PFSK-1 (cell line): ENCODE measurements around the gene ZNF609.

ENCODE experiments used
- FOXP2 ChIP-seq: optimal IDR thresholded peaks from 2 replicates; pipeline ENCODE3; 2011; ENCODE audit warnings: borderline replicate concordance, control low read depth, inconsistent platforms; ENCODE audit not compliant: insufficient read depth; ENCODE audit errors: extremely low read length, extremely low read depth
- POLR2AphosphoS5 ChIP-seq: IDR thresholded peaks from 2 replicates; pipeline ENCODE4 v1.6.1; 2012; ENCODE audit warnings: low read depth, mild to moderate bottlenecking, control low read depth, low read length, moderate library complexity
- REST ChIP-seq, 2 experiments: IDR thresholded peaks; 2 replicates each; pipeline versions ENCODE4 v1.6.1 to v1.8.0; 2011 to 2012; ENCODE audit warnings: low read depth in 2 of 2, low read length in 2 of 2, control low read depth in 1 of 2, inconsistent platforms in 1 of 2, mild to moderate bottlenecking in 1 of 2, moderate library complexity in 1 of 2; ENCODE audit not compliant: insufficient read depth in 1 of 2
- SIN3A ChIP-seq: IDR thresholded peaks from 2 replicates; pipeline ENCODE4 v1.6.1; 2012; ENCODE audit warnings: mild to moderate bottlenecking, low read length, moderate library complexity, borderline replicate concordance; ENCODE audit not compliant: insufficient read depth
- TAF1 ChIP-seq: IDR thresholded peaks from 2 replicates; pipeline ENCODE4 v1.6.1; 2012; ENCODE audit warnings: low read length, control low read depth, borderline replicate concordance; ENCODE audit not compliant: insufficient read depth

Gene ZNF609

GRCh38 chr15:64621056-64621455, 160.7 kb downstream of the ZNF609 start:
- TF ChIP-seq TAF1, result no peak
- TF ChIP-seq FOXP2, result no peak
- no peak for TF ChIP-seq REST (IDR thresholded peaks at IDR 0.05; ENCODE audit: insufficient read depth in 1 of 2, low read depth in 2 of 2, low read length in 2 of 2)
- TF ChIP-seq POLR2AphosphoS5, result no peak
- no peak for TF ChIP-seq SIN3A

- TF ChIP-seq REST (IDR thresholded peaks at IDR 0.05; ENCODE audit: insufficient read depth in 1 of 2, low read depth in 2 of 2, low read length in 2 of 2), result no peak
- TF ChIP-seq TAF1, result no peak
- no peak for TF ChIP-seq SIN3A
- TF ChIP-seq POLR2AphosphoS5, result no peak
- TF ChIP-seq FOXP2, result no peak
Observed at GRCh38 chr15:64622410-64623260, 162.3 kb downstream of the ZNF609 start.

- TF ChIP-seq SIN3A (no peak), POLR2AphosphoS5 (no peak), TAF1 (no peak), FOXP2 (no peak), REST (IDR thresholded peaks at IDR 0.05; ENCODE audit: insufficient read depth in 1 of 2, low read depth in 2 of 2, low read length in 2 of 2) (no peak)
Observed at GRCh38 chr15:64623347-64623996, 163.1 kb downstream of the ZNF609 start.

- TF ChIP-seq SIN3A, result no peak
- TF ChIP-seq FOXP2, result no peak
Observed at GRCh38 chr15:64624242-64624641, 163.9 kb downstream of the ZNF609 start.

- TF ChIP-seq FOXP2, result no peak
Observed at GRCh38 chr15:64629063-64629462, 168.7 kb downstream of the ZNF609 start.

GRCh38 chr15:64630396-64631107, 170.2 kb downstream of the ZNF609 start:
- TF ChIP-seq SIN3A, result no peak
- no peak for TF ChIP-seq REST (IDR thresholded peaks at IDR 0.05; ENCODE audit: insufficient read depth in 1 of 2, low read depth in 2 of 2, low read length in 2 of 2)
- no peak for TF ChIP-seq POLR2AphosphoS5
- TF ChIP-seq FOXP2, result no peak
- no peak for TF ChIP-seq TAF1
